Measurements from ENCODE around the gene TJP2.

TJP2 gene

DNA sequence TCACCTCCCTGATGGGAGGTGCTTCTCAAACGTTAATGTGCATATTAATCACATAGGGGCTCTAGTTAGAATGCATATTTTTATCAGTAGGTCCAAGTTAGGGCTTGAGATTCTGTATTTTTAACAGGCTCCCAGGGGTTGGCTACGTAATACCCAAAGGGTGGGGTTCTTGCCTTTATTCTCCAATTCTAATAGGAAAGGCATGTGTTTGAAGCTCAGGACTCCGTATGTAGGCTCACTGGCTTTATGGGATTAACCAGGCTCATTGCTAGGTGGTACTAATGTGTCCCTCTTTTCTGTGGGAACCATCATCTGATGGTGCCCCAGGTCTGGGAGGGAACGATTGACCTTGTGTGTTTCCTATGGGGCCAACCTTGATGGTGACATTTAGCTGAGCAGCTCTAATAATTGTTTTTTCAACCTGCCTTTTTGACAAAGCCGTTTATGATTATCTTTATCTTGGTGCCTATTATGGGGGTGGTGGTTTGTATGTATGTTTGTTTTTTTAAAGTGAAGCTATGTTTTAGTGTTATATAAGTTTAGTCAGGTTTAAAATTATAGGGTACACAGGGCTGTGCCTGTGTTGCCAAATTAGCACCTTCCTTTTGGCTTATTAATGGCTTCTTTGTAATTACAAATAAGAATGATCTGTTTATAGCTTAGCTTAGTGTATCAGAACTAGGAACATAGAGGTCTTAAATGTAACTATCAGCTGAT, 20.8 kb downstream of the TJP2 start:
- H3K4me3 ChIP-seq (ENCODE audit: low read depth, low read length): no peak overlapping the region
- CTCF ChIA-PET: interaction anchor here (0.5 to 11.7 kb wide), 15 partner anchors 10 to 702 kb away, joined by 3 to 209 read pairs (median 5); no protein-coding TSS in a partner anchor
- no peaks in the 10 kb centered on the region for H3K4me1 ChIP-seq (ENCODE audit: control insufficient read depth, insufficient read depth, low read length)
- no peaks in the 10 kb centered on the region for H3K36me3 ChIP-seq (ENCODE audit: control insufficient read depth in 2 of 2, insufficient read depth in 1 of 2, low read length in 2 of 2)
- no peak overlapping the region for H3K27ac ChIP-seq (ENCODE audit: extremely low read depth, low read depth, low read length)
- POLR2A ChIA-PET: no interaction called here
- TF ChIP-seq, protein P1, sequence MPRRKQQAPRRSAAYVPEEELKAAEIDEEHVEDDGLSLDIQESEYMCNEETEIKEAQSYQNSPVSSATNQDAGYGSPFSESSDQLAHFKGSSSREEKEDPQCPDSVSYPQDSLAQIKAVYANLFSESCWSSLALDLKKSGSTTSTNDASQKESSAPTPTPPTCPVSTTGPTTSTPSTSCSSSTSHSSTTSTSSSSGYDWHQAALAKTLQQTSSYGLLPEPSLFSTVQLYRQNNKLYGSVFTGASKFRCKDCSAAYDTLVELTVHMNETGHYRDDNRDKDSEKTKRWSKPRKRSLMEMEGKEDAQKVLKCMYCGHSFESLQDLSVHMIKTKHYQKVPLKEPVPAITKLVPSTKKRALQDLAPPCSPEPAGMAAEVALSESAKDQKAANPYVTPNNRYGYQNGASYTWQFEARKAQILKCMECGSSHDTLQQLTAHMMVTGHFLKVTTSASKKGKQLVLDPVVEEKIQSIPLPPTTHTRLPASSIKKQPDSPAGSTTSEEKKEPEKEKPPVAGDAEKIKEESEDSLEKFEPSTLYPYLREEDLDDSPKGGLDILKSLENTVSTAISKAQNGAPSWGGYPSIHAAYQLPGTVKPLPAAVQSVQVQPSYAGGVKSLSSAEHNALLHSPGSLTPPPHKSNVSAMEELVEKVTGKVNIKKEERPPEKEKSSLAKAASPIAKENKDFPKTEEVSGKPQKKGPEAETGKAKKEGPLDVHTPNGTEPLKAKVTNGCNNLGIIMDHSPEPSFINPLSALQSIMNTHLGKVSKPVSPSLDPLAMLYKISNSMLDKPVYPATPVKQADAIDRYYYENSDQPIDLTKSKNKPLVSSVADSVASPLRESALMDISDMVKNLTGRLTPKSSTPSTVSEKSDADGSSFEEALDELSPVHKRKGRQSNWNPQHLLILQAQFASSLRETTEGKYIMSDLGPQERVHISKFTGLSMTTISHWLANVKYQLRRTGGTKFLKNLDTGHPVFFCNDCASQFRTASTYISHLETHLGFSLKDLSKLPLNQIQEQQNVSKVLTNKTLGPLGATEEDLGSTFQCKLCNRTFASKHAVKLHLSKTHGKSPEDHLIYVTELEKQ (tag by site-specific recombination; IDR thresholded peaks at IDR 0.05; ENCODE audit: borderline replicate concordance): no peak
- peak; percentile 91 for TF ChIP-seq SP7 (tag by site-specific recombination; IDR thresholded peaks at IDR 0.05)
- no peaks in the 10 kb centered on the region for H3K9me3 ChIP-seq (ENCODE audit: control insufficient read depth, insufficient read depth, low read depth, low read length)

DNA sequence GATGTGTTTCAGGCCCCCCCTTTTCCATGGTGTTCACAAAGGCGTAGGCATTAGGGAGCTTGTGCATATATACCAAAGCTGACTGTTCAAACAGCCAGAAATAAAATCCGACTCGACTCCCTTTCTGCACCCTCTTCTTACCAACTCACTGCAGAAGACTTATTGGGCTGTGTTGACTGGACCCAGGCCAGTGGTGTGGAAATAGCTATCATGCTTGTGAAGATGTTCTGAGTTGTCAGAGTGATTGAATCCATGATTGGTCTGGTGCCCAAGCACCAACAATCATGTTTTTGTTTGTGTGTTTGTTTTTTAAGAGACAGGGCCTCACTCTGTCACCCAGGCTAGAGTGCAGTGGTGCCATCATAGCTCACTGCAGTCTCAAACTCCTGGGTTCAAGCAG, 21.6 kb downstream of the TJP2 start:
- TF ChIP-seq KLF16 (tag by site-specific recombination; IDR thresholded peaks at IDR 0.05) (no peak), ZNF423 (tag by site-specific recombination; IDR thresholded peaks at IDR 0.05) (no peak)
- TF ChIP-seq, protein P2, sequence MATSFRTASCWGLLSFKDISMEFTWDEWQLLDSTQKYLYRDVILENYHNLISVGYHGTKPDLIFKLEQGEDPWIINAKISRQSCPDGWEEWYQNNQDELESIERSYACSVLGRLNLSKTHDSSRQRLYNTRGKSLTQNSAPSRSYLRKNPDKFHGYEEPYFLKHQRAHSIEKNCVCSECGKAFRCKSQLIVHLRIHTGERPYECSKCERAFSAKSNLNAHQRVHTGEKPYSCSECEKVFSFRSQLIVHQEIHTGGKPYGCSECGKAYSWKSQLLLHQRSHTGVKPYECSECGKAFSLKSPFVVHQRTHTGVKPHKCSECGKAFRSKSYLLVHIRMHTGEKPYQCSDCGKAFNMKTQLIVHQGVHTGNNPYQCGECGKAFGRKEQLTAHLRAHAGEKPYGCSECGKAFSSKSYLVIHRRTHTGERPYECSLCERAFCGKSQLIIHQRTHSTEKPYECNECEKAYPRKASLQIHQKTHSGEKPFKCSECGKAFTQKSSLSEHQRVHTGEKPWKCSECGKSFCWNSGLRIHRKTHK (tag by site-specific recombination; IDR thresholded peaks at IDR 0.05): no peak
- TF ChIP-seq, protein P3, sequence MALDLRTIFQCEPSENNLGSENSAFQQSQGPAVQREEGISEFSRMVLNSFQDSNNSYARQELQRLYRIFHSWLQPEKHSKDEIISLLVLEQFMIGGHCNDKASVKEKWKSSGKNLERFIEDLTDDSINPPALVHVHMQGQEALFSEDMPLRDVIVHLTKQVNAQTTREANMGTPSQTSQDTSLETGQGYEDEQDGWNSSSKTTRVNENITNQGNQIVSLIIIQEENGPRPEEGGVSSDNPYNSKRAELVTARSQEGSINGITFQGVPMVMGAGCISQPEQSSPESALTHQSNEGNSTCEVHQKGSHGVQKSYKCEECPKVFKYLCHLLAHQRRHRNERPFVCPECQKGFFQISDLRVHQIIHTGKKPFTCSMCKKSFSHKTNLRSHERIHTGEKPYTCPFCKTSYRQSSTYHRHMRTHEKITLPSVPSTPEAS (tag by site-specific recombination; IDR thresholded peaks at IDR 0.05): no peak
- TF ChIP-seq, protein P4, sequence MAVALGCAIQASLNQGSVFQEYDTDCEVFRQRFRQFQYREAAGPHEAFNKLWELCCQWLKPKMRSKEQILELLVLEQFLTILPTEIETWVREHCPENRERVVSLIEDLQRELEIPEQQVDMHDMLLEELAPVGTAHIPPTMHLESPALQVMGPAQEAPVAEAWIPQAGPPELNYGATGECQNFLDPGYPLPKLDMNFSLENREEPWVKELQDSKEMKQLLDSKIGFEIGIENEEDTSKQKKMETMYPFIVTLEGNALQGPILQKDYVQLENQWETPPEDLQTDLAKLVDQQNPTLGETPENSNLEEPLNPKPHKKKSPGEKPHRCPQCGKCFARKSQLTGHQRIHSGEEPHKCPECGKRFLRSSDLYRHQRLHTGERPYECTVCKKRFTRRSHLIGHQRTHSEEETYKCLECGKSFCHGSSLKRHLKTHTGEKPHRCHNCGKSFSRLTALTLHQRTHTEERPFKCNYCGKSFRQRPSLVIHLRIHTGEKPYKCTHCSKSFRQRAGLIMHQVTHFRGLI (tag by site-specific recombination; IDR thresholded peaks at IDR 0.05): no peak
- ChIA-PET POLR2A (no interaction called here), CTCF (interaction anchor here (0.6 to 11.7 kb wide), 11 partner anchors 10 to 494 kb away, joined by 3 to 209 read pairs (median 5); partner anchors contain the start of gene FXN)
- Histone ChIP-seq H3K4me1 (ENCODE audit: control insufficient read depth, insufficient read depth, low read length) (no peaks in the 10 kb centered on the region), H3K4me3 (ENCODE audit: low read depth, low read length) (no peak overlapping the region), H3K9me3 (ENCODE audit: control insufficient read depth, insufficient read depth, low read depth, low read length) (no peaks in the 10 kb centered on the region), H3K27ac (ENCODE audit: extremely low read depth, low read depth, low read length) (no peak overlapping the region), H3K36me3 (ENCODE audit: control insufficient read depth in 2 of 2, insufficient read depth in 1 of 2, low read length in 2 of 2) (no peaks in the 10 kb centered on the region)

DNA sequence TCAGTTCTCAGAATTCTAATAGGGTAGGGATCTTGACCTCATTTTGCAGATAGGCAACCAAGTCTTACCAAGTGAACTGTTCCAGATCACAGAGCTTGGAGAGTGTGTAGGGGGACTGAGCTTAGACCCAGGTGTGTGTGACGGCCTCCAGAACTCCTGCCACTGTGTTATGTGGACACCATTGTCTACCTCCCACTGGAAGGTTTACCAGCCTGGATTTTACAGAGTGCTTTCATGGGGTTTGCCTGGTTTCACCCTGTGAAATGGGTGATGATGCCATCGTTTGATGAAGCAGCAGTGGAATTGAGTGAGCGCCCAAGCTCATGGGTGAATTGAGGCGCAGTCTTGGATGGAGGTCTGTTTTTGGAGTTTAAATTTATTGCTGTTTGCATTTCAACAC, 23.6 kb downstream of the TJP2 start:
- ChIA-PET CTCF (interaction anchor here (11.7 kb wide), 1 partner anchor 144 kb away, joined by 209 read pairs; no protein-coding TSS in a partner anchor), POLR2A (interaction anchor here (0.7 kb wide), 1 partner anchor 78 kb away, joined by 5 read pairs; no protein-coding TSS in a partner anchor)
- TF ChIP-seq ZNF10 (tag by site-specific recombination; IDR thresholded peaks at IDR 0.05): no peak
- TF ChIP-seq ZNF654 (tag by site-specific recombination; IDR thresholded peaks at IDR 0.05; ENCODE audit: low read depth): no peak
- Histone ChIP-seq H3K9me3 (ENCODE audit: control insufficient read depth, insufficient read depth, low read depth, low read length) (no peaks in the 10 kb centered on the region), H3K4me1 (ENCODE audit: control insufficient read depth, insufficient read depth, low read length) (no peaks in the 10 kb centered on the region), H3K27ac (ENCODE audit: extremely low read depth, low read depth, low read length) (no peak overlapping the region), H3K36me3 (ENCODE audit: control insufficient read depth in 2 of 2, insufficient read depth in 1 of 2, low read length in 2 of 2) (no peaks in the 10 kb centered on the region), H3K4me3 (ENCODE audit: low read depth, low read length) (no peak overlapping the region)
